ACC112 (cell line): ENCODE data around the gene CHRDL2.

ENCODE experiments used
- H2AFZ ChIP-seq: fragments of 200-600 bp; sonication (generic); one replicate; pipeline ENCODE4 v1.6.0; 2017; ENCODE audit warnings: antibody characterized with exemption, low read length; ENCODE audit not compliant: unreplicated experiment
- H3K27ac ChIP-seq: fragments of 200-600 bp; sonication (generic); 2 replicates; pipeline ENCODE4 v1.5.1; 2014; ENCODE audit warnings: low read depth, mild to moderate bottlenecking, antibody characterized with exemption, low read length, moderate library complexity
- H3K27me3 ChIP-seq: fragments of 200-600 bp; sonication (generic); 2 replicates; pipeline ENCODE4 v1.6.1; 2014; ENCODE audit warnings: mild to moderate bottlenecking, antibody characterized with exemption, low read length, moderate library complexity, mixed read lengths; ENCODE audit not compliant: insufficient read depth
- H3K36me3 ChIP-seq: fragments of 200-600 bp; sonication (generic); 2 replicates; pipeline ENCODE4 v1.6.1; 2016; ENCODE audit warnings: mild to moderate bottlenecking, antibody characterized with exemption, low read length, moderate library complexity, mixed read lengths; ENCODE audit not compliant: insufficient read depth
- H3K4me1 ChIP-seq: fragments of 200-600 bp; sonication (generic); one replicate; pipeline ENCODE4 v1.6.1; 2016; ENCODE audit warnings: low read length, mixed read lengths; ENCODE audit not compliant: insufficient read depth, unreplicated experiment, control insufficient read depth
- H3K4me3 ChIP-seq: fragments of 200-600 bp; sonication (generic); 2 replicates; pipeline ENCODE4 v1.5.1; 2014; ENCODE audit warnings: mild to moderate bottlenecking, low read depth, low read length
- H3K79me2 ChIP-seq: fragments of 200-600 bp; sonication (generic); one replicate; pipeline ENCODE4 v1.6.0; 2016; ENCODE audit warnings: low read length; ENCODE audit not compliant: control insufficient read depth, unreplicated experiment, insufficient read depth

Gene CHRDL2

DNA sequence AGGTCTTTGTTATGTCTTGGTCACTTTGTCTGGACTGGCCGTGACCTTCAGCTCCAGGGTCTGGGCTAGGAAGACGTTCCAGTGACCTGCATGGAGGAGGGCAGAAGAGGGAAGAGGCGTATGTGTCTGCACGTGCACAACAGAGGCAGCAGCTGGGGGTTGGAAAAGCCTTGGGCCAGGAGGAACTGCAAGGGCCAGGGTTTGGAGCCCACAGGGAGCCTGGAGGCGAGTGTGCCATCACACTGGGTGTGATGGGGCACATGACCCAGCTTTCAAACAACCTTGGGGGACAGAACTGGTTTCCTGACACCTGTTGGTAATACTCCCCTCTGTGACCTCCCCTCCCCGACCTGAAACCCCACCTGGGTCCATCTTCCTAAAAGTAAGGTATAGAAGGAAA, 34.7 kb downstream of the CHRDL2 start:
- Histone ChIP-seq H3K36me3 (no peaks in the 10 kb centered on the region), H2AFZ (no peak overlapping the region), H3K4me3 (no peak overlapping the region), H3K4me1 (peaks cover 15% of the 10 kb centered on the region), H3K79me2 (no peaks in the 10 kb centered on the region), H3K27me3 (no peaks in the 10 kb centered on the region), H3K27ac (peak overlapping the region; percentile 92)

GRCh38 chr11:74695705-74696280, 35.4 kb downstream of the CHRDL2 start:
- Histone ChIP-seq H3K27ac (peak overlapping the region; percentile 92; the same call in 1 of the 2 replicates), H2AFZ (no peak overlapping the region), H3K27me3 (no peaks in the 10 kb centered on the region), H3K36me3 (no peaks in the 10 kb centered on the region), H3K4me1 (peaks cover 15% of the 10 kb centered on the region), H3K4me3 (no peak overlapping the region), H3K79me2 (no peaks in the 10 kb centered on the region)

DNA sequence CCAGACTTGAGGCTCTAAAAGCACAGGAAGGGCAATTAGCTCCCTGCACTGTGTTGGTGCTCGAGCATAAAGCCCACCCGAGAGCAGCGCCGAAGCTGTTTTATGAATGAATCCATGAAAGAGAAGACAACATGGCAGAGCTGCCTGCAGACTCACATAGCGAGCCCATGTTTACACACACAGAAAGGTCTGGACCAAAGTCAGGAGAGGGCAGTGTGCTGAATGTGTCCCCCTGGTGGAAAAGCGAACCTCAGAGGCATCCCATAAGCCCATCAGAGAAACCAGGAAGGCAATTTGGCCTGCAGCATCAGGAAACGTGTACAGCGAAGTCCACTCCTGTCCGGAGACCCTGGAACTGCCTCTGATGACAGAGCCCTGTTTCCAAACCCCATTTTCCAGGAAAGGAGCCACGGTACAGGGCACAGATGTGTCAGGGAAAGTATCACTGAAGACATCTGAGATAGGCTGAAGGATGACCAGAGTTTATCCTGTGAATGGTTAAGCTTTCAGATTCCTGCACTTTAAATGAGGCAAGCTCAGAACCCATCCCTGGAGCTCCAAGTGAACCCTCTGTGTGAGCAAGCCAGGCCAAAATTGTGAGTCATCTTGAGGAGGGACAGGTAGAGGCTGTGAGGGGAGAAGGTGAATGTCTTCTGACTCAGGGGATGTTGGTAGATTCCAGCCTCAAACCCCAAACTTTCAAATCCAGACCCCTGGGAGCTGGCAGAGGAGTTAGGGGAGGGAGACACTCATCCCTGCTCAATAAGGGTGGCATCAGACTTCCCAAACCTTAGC, 36.9 kb downstream of the CHRDL2 start:
- Histone ChIP-seq H3K27ac (no peak overlapping the region), H3K4me1 (peaks cover 24% of the 10 kb centered on the region), H3K4me3 (no peak overlapping the region), H3K27me3 (no peaks in the 10 kb centered on the region), H2AFZ (no peak overlapping the region), H3K36me3 (no peaks in the 10 kb centered on the region), H3K79me2 (no peaks in the 10 kb centered on the region)

- Histone ChIP-seq H3K27me3 (no peaks in the 10 kb centered on the region), H3K4me1 (peaks cover 32% of the 10 kb centered on the region), H3K36me3 (no peaks in the 10 kb centered on the region), H3K4me3 (no peak overlapping the region), H3K79me2 (no peaks in the 10 kb centered on the region), H3K27ac (no peak overlapping the region), H2AFZ (no peak overlapping the region)
These were observed 37.7 kb downstream of the CHRDL2 start for GRCh38 chr11:74693531-74693930.

GRCh38 chr11:74691755-74692154, 39.5 kb downstream of the CHRDL2 start:
- no peak overlapping the region for H3K4me3 ChIP-seq
- H2AFZ ChIP-seq = no peak overlapping the region
- peaks cover 40% of the 10 kb centered on the region for H3K4me1 ChIP-seq

GRCh38 chr11:74689666-74690065, 41.6 kb downstream of the CHRDL2 start:
- Histone ChIP-seq H3K27me3 (no peaks in the 10 kb centered on the region), H2AFZ (no peak overlapping the region), H3K4me3 (peak overlapping the region; percentile 27; the same call in 1 of the 2 replicates), H3K36me3 (no peaks in the 10 kb centered on the region), H3K27ac (peak overlapping the region; percentile 26), H3K79me2 (no peaks in the 10 kb centered on the region), H3K4me1 (peaks cover 41% of the 10 kb centered on the region)

More at GRCh38 chr11:74691755-74692154, 39.5 kb downstream of the CHRDL2 start:
- H3K27me3 ChIP-seq = no peaks in the 10 kb centered on the region
- H3K79me2 ChIP-seq = no peaks in the 10 kb centered on the region
- no peaks in the 10 kb centered on the region for H3K36me3 ChIP-seq
- no peak overlapping the region for H3K27ac ChIP-seq

DNA sequence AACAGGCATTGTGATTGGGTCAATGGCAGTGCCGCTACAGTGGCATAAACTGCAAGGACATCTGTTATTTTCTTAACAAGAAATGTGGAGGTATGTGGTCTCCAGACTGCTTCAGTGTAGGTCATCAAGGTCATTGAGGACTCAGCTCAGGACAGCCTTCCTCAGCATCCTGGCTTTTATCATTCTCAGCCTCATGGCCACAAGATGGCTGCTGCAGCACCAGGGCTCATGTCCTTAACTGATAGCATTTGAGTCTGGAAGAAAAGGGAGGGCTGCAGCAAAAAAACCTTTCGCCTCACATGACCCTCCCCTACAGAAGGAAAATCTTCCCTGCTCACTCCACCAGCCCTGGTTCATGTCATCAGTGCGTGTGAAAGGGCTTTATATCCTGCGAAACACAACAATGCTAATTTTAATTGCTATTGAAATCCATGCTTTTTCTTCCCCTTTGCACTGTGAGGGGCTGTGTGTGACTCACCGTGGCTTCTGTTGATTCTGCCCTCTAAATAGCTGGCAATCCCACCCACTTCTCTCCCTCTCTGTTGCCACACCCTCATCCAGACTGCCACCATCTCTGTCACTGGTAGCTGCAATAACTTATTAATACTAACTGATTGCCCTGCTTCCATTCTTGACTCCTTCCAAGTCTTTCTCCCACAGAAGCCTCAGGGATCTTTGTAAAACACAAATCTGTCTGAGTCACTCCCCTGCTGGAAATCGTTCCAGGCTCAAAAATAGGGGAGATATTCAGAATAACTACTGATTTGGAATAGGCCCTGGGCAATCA, 43.8 kb downstream of the CHRDL2 start:
- H3K27me3 ChIP-seq = no peaks in the 10 kb centered on the region
- peak overlapping the region; percentile 44 for H3K27ac ChIP-seq

DNA sequence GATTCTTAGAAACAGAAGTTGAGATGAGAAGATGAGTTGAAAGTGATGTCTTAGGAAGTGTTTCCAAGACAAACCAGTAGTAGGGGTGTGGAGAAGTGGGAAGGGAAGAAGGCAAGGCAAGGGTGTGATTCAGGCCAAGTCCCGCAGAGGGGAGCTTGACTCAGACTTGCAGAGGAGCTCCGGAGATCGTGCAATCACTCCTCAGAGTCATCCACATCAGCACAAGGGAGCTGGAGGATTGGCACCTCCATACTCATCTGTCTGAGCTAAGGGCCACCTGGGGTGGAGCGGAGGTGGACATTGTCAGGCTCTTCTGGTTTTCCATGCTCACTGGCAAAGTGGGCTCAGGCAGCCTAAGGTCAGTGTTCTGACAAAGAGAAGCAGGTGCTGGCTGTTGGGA, 44.4 kb downstream of the CHRDL2 start:
- Histone ChIP-seq H3K4me1 (peaks cover 49% of the 10 kb centered on the region), H2AFZ (no peak overlapping the region), H3K79me2 (no peaks in the 10 kb centered on the region), H3K27me3 (no peaks in the 10 kb centered on the region), H3K36me3 (no peaks in the 10 kb centered on the region), H3K27ac (peak overlapping the region; percentile 44; the same call in 1 of the 2 replicates), H3K4me3 (no peak overlapping the region)

More for the DNA sequence above, 43.8 kb downstream of the CHRDL2 start:
- H2AFZ ChIP-seq = peak overlapping the region; percentile 20
- no peaks in the 10 kb centered on the region for H3K36me3 ChIP-seq
- no peak overlapping the region for H3K4me3 ChIP-seq
- H3K4me1 ChIP-seq = peaks cover 49% of the 10 kb centered on the region
- H3K79me2 ChIP-seq = no peaks in the 10 kb centered on the region

- no peak overlapping the region for H3K4me3 ChIP-seq
- H2AFZ ChIP-seq = no peak overlapping the region
- no peaks in the 10 kb centered on the region for H3K79me2 ChIP-seq
- no peaks in the 10 kb centered on the region for H3K36me3 ChIP-seq
- no peak overlapping the region for H3K27ac ChIP-seq
- H3K4me1 ChIP-seq = peaks cover 49% of the 10 kb centered on the region
- H3K27me3 ChIP-seq = no peaks in the 10 kb centered on the region
These were observed 45.3 kb downstream of the CHRDL2 start for GRCh38 chr11:74685905-74686304.

DNA sequence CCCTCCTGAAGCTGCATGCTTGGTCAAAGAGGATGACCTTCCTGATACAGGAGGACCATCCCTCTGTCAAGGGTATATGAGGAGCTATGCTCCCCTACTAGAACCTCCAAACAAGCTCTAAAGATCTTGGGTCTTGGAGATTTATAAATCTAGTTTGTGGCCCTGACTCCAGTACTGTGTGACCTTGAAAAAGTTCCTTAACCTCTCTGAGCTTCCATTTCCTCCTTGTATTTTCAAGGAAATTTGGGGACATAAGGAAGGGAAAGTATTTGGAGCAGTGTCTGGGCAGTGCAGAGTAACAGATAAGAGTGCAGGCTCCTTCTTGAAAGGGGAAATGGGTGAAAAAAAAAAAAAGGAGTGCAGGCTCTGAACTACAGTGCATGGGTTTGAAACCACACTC, 45.9 kb downstream of the CHRDL2 start:
- peaks cover 49% of the 10 kb centered on the region for H3K4me1 ChIP-seq
- H3K79me2 ChIP-seq = no peaks in the 10 kb centered on the region
- no peak overlapping the region for H2AFZ ChIP-seq
- no peak overlapping the region for H3K27ac ChIP-seq
- H3K27me3 ChIP-seq = no peaks in the 10 kb centered on the region
- no peak overlapping the region for H3K4me3 ChIP-seq
- no peaks in the 10 kb centered on the region for H3K36me3 ChIP-seq
